ENCODE data around the gene TSPAN31. TPM values are rescaled to one million over a fixed set of nuclear protein-coding genes. Genes with fewer than 3 reads are reported as not detected.

TSPAN31 gene
- total RNA-seq, 4 donors from 2014 or later, result 47.1 to 115 (median 80.1) TPM

- no peak for DNase-seq (ENCODE audit: low spot score in 2 of 2)
- peaks cover 2 to 92% (median 23%) of the 10 kb centered on the region in 3 donors for H3K36me3 ChIP-seq
- 48 to 61% methylated on average over 1 of the region's 1 CpG for WGBS, 2 donors
- H3K4me3 ChIP-seq, result no peak overlapping the region
- no peaks in the 10 kb centered on the region for H3K27me3 ChIP-seq
- H3K27ac ChIP-seq, result no peak overlapping the region
- TF ChIP-seq CTCF (IDR thresholded peaks at IDR 0.05), result no peak
- no peak for TF ChIP-seq POLR2A (IDR thresholded peaks at IDR 0.05)
- TF ChIP-seq EP300 (IDR thresholded peaks at IDR 0.05), result no peak
- H3K4me1 ChIP-seq, result no peaks in the 10 kb centered on the region
- H3K9me3 ChIP-seq, result no peaks in the 10 kb centered on the region
These were observed 49.1 kb downstream of the TSPAN31 start for GRCh38 chr12:57793920-57794319.

GRCh38 chr12:57795354-57795753, 50.5 kb downstream of the TSPAN31 start:
- DNase-seq (ENCODE audit: low spot score in 2 of 2), result no peak
- TF ChIP-seq EP300 (IDR thresholded peaks at IDR 0.05) (no peak), CTCF (IDR thresholded peaks at IDR 0.05) (no peak), POLR2A (IDR thresholded peaks at IDR 0.05) (no peak)
- 85 to 93% methylated on average over 6 of the region's 6 CpGs for WGBS, 2 donors

GRCh38 chr12:57796996-57797395, 52.2 kb downstream of the TSPAN31 start:
- Histone ChIP-seq H3K27ac (no peak overlapping the region), H3K36me3 (peaks cover 4 to 97% (median 32%) of the 10 kb centered on the region in 3 donors), H3K4me3 (no peak overlapping the region), H3K4me1 (no peaks in the 10 kb centered on the region), H3K9me3 (no peaks in the 10 kb centered on the region), H3K27me3 (no peaks in the 10 kb centered on the region)
- no peak for DNase-seq (ENCODE audit: low spot score in 2 of 2)
- 96 to 98% methylated on average over 1 of the region's 1 CpG for WGBS, 2 donors
- TF ChIP-seq CTCF (IDR thresholded peaks at IDR 0.05) (no peak), EP300 (IDR thresholded peaks at IDR 0.05) (no peak), POLR2A (IDR thresholded peaks at IDR 0.05) (no peak)

More at GRCh38 chr12:57795354-57795753, 50.5 kb downstream of the TSPAN31 start:
- Histone ChIP-seq H3K27me3 (no peaks in the 10 kb centered on the region), H3K36me3 (peaks cover 2 to 94% (median 28%) of the 10 kb centered on the region in 3 donors), H3K27ac (no peak overlapping the region), H3K4me3 (no peak overlapping the region), H3K4me1 (no peaks in the 10 kb centered on the region), H3K9me3 (no peaks in the 10 kb centered on the region)

GRCh38 chr12:57797933-57798332, 53.1 kb downstream of the TSPAN31 start:
- H3K36me3 ChIP-seq, result peaks cover 4 to 97% (median 37%) of the 10 kb centered on the region in 3 donors
- H3K9me3 ChIP-seq, result no peaks in the 10 kb centered on the region
- H3K4me1 ChIP-seq, result peaks cover 0 to under 1% (median 0%) of the 10 kb centered on the region in 4 donors
- no peak for DNase-seq (ENCODE audit: low spot score in 2 of 2)
- 96 to 98% methylated on average over 1 of the region's 1 CpG for WGBS, 2 donors
- H3K27ac ChIP-seq, result no peak overlapping the region
- no peaks in the 10 kb centered on the region for H3K27me3 ChIP-seq
- H3K4me3 ChIP-seq, result no peak overlapping the region
- no peak for TF ChIP-seq POLR2A (IDR thresholded peaks at IDR 0.05)
- no peak for TF ChIP-seq CTCF (IDR thresholded peaks at IDR 0.05)
- TF ChIP-seq EP300 (IDR thresholded peaks at IDR 0.05), result no peak

Other genes with a start within 250 kb of the TSPAN31 start
- gene DDIT3, start 224.5 kb upstream of the TSPAN31 start, total RNA-seq, result 10 to 100 TPM; 35.2 to 49.2 (median 42.1) TPM
- 10 to 100 TPM; 23.0 to 49.2 (median 40.9) TPM for gene MBD6, start 222.2 kb upstream of the TSPAN31 start, total RNA-seq
- 100 to 1,000 TPM in 3 of 4 donors, 10 to 100 TPM in 1; 92.9 to 138 (median 130) TPM for gene DCTN2, start 197.8 kb upstream of the TSPAN31 start, total RNA-seq
- gene KIF5A, start 195.0 kb upstream of the TSPAN31 start, total RNA-seq, result 1 to 10 TPM; 1.9 to 4.8 (median 2.9) TPM
- gene PIP4K2C, start 153.8 kb upstream of the TSPAN31 start, total RNA-seq, result 10 to 100 TPM; 29.5 to 67.7 (median 35.9) TPM
- 10 to 100 TPM; 19.0 to 33.1 (median 28.1) TPM for gene DTX3, start 140.2 kb upstream of the TSPAN31 start, total RNA-seq
- gene ARHGEF25, start 133.6 kb upstream of the TSPAN31 start, total RNA-seq, result 10 to 100 TPM; 31.2 to 91.2 (median 48.8) TPM
- gene B4GALNT1, start 111.8 kb upstream of the TSPAN31 start, total RNA-seq, result 10 to 100 TPM; 14.5 to 43.8 (median 16.8) TPM
- gene OS9, start 50.9 kb upstream of the TSPAN31 start, total RNA-seq, result 100 to 1,000 TPM; 185 to 288 (median 224) TPM
- 1 to 10 TPM; 1.1 to 5.7 (median 2.5) TPM for gene AGAP2, start 6.3 kb upstream of the TSPAN31 start, total RNA-seq
- gene CDK4, start 7.3 kb downstream of the TSPAN31 start, total RNA-seq, result 100 to 1,000 TPM in 2 of 4 donors, 10 to 100 TPM in 2; 79.1 to 156 (median 99.0) TPM
- 10 to 100 TPM in 2 of 4 donors, 1 to 10 TPM in 2; 4.2 to 19.8 (median 10.4) TPM for gene MARCHF9, start 10.1 kb downstream of the TSPAN31 start, total RNA-seq
- gene CYP27B1, start 22.0 kb downstream of the TSPAN31 start, total RNA-seq, result 1 to 10 TPM in 1 of 4 donors, not detected in 3; 3.0 TPM
- 10 to 100 TPM in 2 of 4 donors, 1 to 10 TPM in 2; 6.5 to 17.7 (median 10.1) TPM for gene METTL1, start 27.1 kb downstream of the TSPAN31 start, total RNA-seq
- gene EEF1AKMT3, start 27.6 kb downstream of the TSPAN31 start, total RNA-seq, result 10 to 100 TPM in 2 of 4 donors, 1 to 10 TPM in 2; 8.0 to 16.3 (median 9.6) TPM
- 10 to 100 TPM; 13.5 to 23.2 (median 22.4) TPM for gene TSFM, start 37.7 kb downstream of the TSPAN31 start, total RNA-seq
- gene AVIL, start 73.7 kb downstream of the TSPAN31 start, total RNA-seq, result 1 to 10 TPM; 2.3 to 4.2 (median 3.3) TPM
- gene CTDSP2, start 101.7 kb downstream of the TSPAN31 start, total RNA-seq, result 100 to 1,000 TPM; 117 to 141 (median 123) TPM
- 10 to 100 TPM in 2 of 4 donors, 1 to 10 TPM in 2; 2.2 to 20.7 (median 8.0) TPM for gene ATP23, start 196.5 kb downstream of the TSPAN31 start, total RNA-seq